ENCODE measurements around the gene FHOD3. TPM values are rescaled to one million over a fixed set of nuclear protein-coding genes. Genes with fewer than 3 reads are reported as not detected.
A peak's percentile ranks its signal among the peaks of the same experiment; 100 is the strongest.

FHOD3 gene
- total and polyA plus RNA-seq, 2 of the 8 experiments (the other 6 are each of a cell fraction or from before 2014, with no cell fraction given): 9.7 to 10.5 TPM

DNA sequence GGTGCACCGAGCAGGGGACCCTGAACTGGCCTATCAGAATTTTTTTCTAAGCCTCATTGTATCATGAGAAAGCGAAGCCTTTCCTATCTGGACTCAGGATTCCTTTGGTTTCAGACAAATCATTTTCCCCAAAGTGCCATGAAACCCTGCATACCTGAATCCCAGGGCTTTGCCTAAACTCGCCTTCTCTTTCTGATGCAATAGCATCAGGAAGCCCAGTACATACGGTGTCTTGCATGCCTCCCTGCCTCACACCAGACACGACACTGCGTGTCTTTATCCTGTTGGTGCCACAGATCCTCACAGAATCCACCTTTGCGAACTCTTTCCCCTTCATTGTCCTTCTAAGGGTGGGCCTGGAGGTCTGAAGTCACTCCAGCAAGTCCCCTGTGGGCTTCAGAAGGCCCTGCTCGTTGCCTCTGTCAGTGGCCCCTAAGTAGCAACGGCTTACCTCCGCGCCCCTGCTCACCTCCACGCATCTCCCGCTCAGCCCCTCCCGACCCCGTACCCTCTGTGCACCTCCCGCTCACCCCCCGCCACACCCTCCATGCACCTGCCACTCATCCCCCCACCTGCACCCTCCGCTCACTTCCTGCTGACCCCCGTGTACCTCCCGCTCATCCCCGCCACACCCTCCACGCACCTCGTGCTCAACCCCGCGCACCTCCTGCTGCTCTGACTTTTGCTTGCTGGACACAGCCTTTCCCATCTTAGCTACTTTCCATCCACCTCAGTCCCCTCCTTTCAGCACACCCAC lies 447.9 kb downstream of the FHOD3 start:
- no peak overlapping the region for H4K91ac ChIP-seq (replicated peaks; ENCODE audit: insufficient read length, low read length)
- H3K18ac ChIP-seq (ENCODE audit: extremely low read depth, low read length): peak overlapping the region; percentile 19; the same call in 1 of the 2 replicates
- no peak overlapping the region for H3K23ac ChIP-seq (ENCODE audit: insufficient read length)
- no peaks in the 10 kb centered on the region for H3K79me2 ChIP-seq (ENCODE audit: control insufficient read depth in 1 of 2, insufficient read depth in 2 of 2, low read length in 2 of 2)
- no peaks in the 10 kb centered on the region for H3K27me3 ChIP-seq (replicated peaks in 1 of 4; ENCODE audit: control insufficient read depth in 3 of 4, extremely low read depth in 1 of 4, insufficient read depth in 3 of 4, low read length in 3 of 4)
- H3K4me3 ChIP-seq (ENCODE audit: extremely low read depth in 1 of 4, insufficient read depth in 2 of 4, low read depth in 3 of 4, low read length in 4 of 4): no peak overlapping the region
- no peak overlapping the region for H2BK15ac ChIP-seq (ENCODE audit: low read length)
- no peak overlapping the region for H2BK12ac ChIP-seq (ENCODE audit: low read depth, low read length)
- no peak overlapping the region for H3K56ac ChIP-seq (replicated peaks; ENCODE audit: insufficient read length, low read depth, low read length)
- CTCF ChIA-PET (ENCODE audit: partially characterized antibody): interaction anchor here (1.2 to 1.3 kb wide), 2 partner anchors 51 to 58 kb away, joined by 3 to 4 read pairs; no protein-coding TSS in a partner anchor
- H2BK5ac ChIP-seq (ENCODE audit: low read depth, low read length): peak overlapping the region; percentile 66; the same call in 1 of the 2 replicates
- FAIRE-seq (no peak), DNase-seq (ENCODE audit: low read depth in 1 of 2, low spot score in 2 of 2) (no peak)
- H3K9me3 ChIP-seq (ENCODE audit: insufficient read depth in 2 of 2, low read depth in 1 of 2, low read length in 1 of 2): no peaks in the 10 kb centered on the region
- POLR2A ChIA-PET (ENCODE audit: partially characterized antibody): no interaction called here
- no peak overlapping the region for H2AK5ac ChIP-seq (ENCODE audit: low read depth, low read length)
- no peak overlapping the region for H3K4ac ChIP-seq (replicated peaks; ENCODE audit: insufficient read length, low read depth, low read length)
- no peaks in the 10 kb centered on the region; a peak in 1 of 8 replicates for H3K36me3 ChIP-seq (ENCODE audit: control insufficient read depth in 2 of 4, insufficient read depth in 4 of 4, low read length in 3 of 4)
- H3K4me1 ChIP-seq (replicated peaks in 1 of 4; ENCODE audit: control insufficient read depth in 3 of 4, insufficient read depth in 4 of 4, low read length in 3 of 4): no peaks in the 10 kb centered on the region
- WGBS, 2 experiments (ENCODE audit: extremely low coverage in 1 of 2, insufficient coverage in 1 of 2, insufficient read length in 1 of 2, insufficient replicate concordance in 2 of 2, low coverage in 1 of 2, low lambda C conversion rate in 2 of 2, missing lambda C conversion rate in 1 of 2): 95% methylated on average over 24 of the region's 25 CpGs; no CpG with 5 or more reads in 1 of the 2 experiments
- 0 out of 2 replicates have a peak overlapping the region, but pooled peaks have one; percentile 11 for H4K8ac ChIP-seq (ENCODE audit: extremely low read depth, insufficient read depth, low read length)
- no peak overlapping the region for H2AFZ ChIP-seq (ENCODE audit: low read length)
- H4K5ac ChIP-seq (ENCODE audit: insufficient read length, low read depth, low read length): no peak overlapping the region
- TF ChIP-seq CHD2 (IDR thresholded peaks at IDR 0.05; ENCODE audit: low read length): no peak
- TF ChIP-seq TAF1 (IDR thresholded peaks at IDR 0.05; ENCODE audit: low read depth, low read length): no peak
- no peak for TF ChIP-seq TEAD4 (IDR thresholded peaks at IDR 0.05; ENCODE audit: low read depth, low read length)
- TF ChIP-seq POLR2A (IDR thresholded peaks at IDR 0.05; ENCODE audit: control extremely low read depth in 1 of 2, low read depth in 2 of 2, low read length in 2 of 2): no peak
- TF ChIP-seq NRF1 (IDR thresholded peaks at IDR 0.05; ENCODE audit: low read depth, low read length): no peak
- no peak for TF ChIP-seq EZH2 (IDR thresholded peaks at IDR 0.05; ENCODE audit: low read depth, low read length, severe bottlenecking)
- TF ChIP-seq YY1 (IDR thresholded peaks at IDR 0.05; ENCODE audit: low read depth, low read length): no peak
- TF ChIP-seq MAFK (IDR thresholded peaks at IDR 0.05; ENCODE audit: low read depth, low read length): no peak
- no peak for TF ChIP-seq HDAC2 (IDR thresholded peaks at IDR 0.05; ENCODE audit: borderline replicate concordance in 1 of 2, low read depth in 2 of 2, low read length in 2 of 2)
- no peak for TF ChIP-seq SP1 (IDR thresholded peaks at IDR 0.05; ENCODE audit: low read depth, low read length)
- H3K79me1 ChIP-seq (ENCODE audit: low read depth, low read length): no peaks in the 10 kb centered on the region
- no peak overlapping the region for H3K14ac ChIP-seq (ENCODE audit: insufficient read length)
- H2BK20ac ChIP-seq (ENCODE audit: low read length): no peak overlapping the region
- H3K9ac ChIP-seq (replicated peaks in 1 of 4; ENCODE audit: extremely low read depth in 1 of 4, low read depth in 3 of 4, low read length in 3 of 4): no peak overlapping the region
- no peak overlapping the region for H2BK120ac ChIP-seq (replicated peaks; ENCODE audit: low read depth, low read length)
- H4K20me1 ChIP-seq (replicated peaks in 1 of 2; ENCODE audit: control insufficient read depth in 1 of 2, insufficient read depth in 2 of 2, low read length in 2 of 2): no peaks in the 10 kb centered on the region
- H3K27ac ChIP-seq (ENCODE audit: low read depth, low read length): no peak overlapping the region
- no peak overlapping the region for H3K4me2 ChIP-seq (ENCODE audit: insufficient read depth in 1 of 2, low read depth in 2 of 2, low read length in 2 of 2)
- no peaks in the 10 kb centered on the region; the same call in 1 of the 2 replicates for H3K23me2 ChIP-seq (ENCODE audit: low read depth, low read length)
